GM12872 (cell line): ENCODE results near the gene STX10.

Experiments used
- TF ChIP-seq, protein P1 (sequence below): IDR thresholded peaks from 3 replicates; pipeline ENCODE4 v1.5.1; 2011; ENCODE audit warnings: low read depth, mild to moderate bottlenecking, low read length, moderate library complexity; ENCODE audit not compliant: insufficient read depth

The STX10 gene

DNA sequence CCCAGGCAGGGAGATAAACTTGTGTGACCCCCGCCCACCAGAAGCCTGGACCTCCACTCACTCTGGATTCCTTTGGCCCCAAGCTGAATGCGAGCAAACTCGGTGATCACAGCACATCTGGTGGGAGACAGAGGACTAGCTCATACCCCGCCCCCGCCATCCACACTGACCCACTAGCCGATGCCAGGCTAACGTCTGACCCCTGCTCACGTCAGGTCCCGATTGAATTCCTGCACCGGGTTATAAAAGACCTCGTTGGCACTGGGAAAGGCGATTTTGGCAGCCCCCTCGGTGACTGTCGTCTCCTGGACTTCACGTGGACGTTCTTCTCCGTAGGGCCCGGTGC, 34.3 kb downstream of the STX10 start:
- TF ChIP-seq, protein P1, sequence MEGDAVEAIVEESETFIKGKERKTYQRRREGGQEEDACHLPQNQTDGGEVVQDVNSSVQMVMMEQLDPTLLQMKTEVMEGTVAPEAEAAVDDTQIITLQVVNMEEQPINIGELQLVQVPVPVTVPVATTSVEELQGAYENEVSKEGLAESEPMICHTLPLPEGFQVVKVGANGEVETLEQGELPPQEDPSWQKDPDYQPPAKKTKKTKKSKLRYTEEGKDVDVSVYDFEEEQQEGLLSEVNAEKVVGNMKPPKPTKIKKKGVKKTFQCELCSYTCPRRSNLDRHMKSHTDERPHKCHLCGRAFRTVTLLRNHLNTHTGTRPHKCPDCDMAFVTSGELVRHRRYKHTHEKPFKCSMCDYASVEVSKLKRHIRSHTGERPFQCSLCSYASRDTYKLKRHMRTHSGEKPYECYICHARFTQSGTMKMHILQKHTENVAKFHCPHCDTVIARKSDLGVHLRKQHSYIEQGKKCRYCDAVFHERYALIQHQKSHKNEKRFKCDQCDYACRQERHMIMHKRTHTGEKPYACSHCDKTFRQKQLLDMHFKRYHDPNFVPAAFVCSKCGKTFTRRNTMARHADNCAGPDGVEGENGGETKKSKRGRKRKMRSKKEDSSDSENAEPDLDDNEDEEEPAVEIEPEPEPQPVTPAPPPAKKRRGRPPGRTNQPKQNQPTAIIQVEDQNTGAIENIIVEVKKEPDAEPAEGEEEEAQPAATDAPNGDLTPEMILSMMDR, result no peak

DNA sequence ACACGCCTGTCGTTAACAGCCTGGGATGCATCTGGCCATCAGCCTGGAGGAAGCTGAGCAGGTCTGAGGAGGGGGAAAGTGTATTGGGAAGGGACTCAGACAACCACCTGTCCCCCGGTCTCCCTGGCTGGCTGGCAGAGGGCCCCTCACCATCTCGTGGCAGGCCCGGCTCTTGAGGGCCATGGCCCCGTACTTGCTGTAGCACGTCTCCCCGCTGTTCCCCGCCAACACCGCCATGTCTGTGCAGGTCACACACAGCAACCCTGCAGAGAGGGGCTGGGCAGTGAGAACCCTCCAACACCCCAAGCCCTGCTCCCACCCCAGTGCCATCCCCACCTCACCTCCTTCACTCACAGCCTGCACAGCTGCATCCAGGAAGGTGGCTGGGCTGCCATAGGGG, 37.6 kb downstream of the STX10 start:
- TF ChIP-seq, protein P1, result no peak

DNA sequence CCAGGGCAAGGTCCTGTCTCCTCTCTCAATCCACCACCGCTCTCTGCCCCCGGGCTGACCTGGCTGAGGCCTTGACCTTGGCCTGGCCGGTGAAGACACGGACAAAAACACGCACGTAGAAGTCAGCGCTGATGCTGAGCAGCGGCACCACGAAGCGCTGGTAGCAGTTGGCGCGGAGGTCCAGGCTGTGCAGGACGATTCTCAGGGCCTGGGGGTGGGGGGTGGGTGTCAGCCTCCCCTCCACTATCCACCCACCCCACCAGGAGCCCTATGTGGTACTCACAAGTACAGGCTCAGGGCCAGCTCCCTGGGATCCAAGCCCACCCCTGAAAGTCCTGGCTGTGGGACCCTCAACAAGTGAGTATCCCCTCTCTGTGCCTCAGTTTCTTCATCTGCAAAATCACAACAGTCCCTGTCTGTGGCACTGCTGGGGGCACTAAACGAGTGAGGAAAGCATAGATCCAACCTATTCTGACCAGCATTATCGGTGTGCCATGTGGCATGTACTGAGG, 40.0 kb downstream of the STX10 start:
- TF ChIP-seq, protein P1, result no peak

DNA sequence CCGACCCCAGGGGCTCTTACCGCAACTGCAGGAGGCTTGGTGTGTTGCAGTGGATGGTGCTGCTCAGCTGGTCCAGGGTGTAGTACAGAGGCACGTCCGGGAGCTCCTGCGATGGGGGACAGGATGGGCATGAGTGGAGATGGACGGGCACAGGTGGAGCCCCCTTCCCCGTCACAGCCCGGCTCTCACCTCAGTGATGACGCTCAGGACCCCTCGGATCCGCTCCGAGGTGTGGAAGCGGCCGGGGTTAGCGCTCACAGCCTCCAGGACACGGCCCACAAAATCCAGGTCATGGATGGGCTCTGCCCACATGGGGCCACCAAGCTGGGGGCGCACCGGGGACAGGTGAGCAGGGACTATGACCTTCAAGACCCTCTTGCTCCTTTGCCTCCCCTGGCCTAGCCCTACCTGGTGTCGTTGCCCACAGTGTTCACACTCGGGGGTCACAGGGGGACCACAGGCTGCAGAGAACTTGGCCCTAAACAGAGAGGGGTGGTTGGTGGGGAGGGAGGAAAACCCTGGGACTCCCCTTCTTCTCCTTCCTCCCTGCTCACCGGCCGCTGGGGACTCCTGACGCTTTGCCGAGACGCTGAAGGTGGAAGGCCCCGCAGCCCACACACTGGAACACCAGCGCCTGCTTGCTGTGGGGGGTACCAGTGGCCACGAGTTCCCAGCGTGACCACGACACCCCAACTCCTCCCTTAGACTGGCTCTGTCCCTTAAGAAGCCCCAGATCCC, 40.6 kb downstream of the STX10 start:
- TF ChIP-seq, protein P1, result no peak

DNA sequence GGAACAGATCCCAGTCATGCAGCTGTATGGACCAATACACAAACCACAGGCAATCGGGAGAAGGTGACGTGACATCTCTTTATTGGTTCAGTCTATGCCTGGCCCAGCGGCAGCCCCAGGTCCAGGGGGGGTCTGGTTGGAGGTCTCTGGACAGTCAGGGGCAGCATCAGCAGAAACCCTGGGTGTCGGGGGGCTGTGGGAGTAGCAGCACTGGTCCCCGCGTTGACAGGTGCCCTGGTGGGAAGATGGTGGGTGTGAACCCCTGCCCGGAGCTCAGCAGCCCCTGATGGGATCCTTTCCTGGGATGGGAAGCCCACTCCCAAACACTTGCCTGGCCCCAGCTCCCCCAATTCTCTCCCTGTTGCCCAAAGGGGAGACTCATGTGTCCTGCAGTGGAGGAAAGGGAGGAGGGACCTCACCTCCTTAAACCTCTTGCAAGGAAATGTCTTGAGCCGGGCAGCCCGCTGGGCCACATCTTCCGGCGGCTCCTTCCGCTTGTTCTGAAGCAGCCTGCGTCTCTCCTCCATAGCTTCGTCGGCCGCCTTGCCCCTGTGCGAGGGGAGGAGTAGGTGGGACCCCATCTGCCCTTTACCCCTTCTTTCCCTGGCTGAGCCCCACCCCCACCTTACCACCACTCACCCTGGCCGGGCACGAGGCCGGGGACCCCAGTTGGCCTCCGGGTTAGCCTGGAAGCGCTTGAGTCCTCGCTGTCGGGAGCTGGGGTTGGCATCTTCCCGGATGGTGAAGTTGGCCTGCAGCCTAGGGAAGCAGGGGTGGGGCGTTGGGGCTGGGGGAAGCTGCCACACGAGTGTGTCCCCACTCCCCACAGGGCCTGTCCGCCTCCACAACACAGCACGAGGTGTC, 45.1 kb downstream of the STX10 start:
- TF ChIP-seq, protein P1, result no peak

DNA sequence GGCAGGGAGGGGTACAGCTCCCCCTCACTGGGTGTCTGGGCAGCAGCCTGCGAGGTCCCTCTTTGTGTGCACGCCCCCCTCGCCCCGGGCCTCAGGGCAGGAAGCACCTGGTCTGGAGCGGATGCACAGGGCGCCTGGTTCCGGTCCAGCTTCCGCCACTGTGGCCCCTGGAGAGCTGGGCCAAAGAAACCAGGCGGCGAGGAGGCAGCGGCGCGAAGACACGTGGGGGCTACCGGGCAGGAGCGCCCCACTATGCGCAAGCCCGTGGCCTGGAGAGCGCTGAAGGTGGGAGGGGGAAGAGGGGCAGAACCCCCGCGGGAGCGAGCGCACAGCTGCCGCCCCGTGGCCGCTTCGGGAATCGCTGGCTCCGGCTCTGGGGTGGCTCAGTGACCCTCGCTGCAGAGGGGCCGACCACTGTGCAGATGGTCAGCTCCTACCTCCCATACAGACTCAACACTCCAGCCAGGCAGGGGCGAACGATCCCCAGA, 45.8 kb downstream of the STX10 start:
- TF ChIP-seq, protein P1, result peak; percentile 98
